B cell (primary cell): Measurements from ENCODE around the gene CHST10. TPM values are rescaled to one million over a fixed set of nuclear protein-coding genes. Genes with fewer than 3 reads are reported as not detected.

Source experiments
- ATAC-seq: fragments of 200-7000 bp; cut with Tn5 transposase; one replicate; pipeline ENCODE4 v1.10.0; 2021; ENCODE audit warnings: low read depth, mild to moderate bottlenecking, moderate number of reproducible peaks, moderate library complexity
- CTCF ChIA-PET: fragments of 350-600 bp; sonication (Branson Sonifier 250); formaldehyde crosslinking; loops from one replicate; lab custom pipeline; 2021; ENCODE audit warnings: antibody characterized with exemption, inconsistent platforms; lab: Charles Lee
- POLR2A ChIA-PET: fragments of 350-600 bp; sonication (Branson Sonifier 250); formaldehyde crosslinking; loops from one replicate; lab custom pipeline; 2021; ENCODE audit warnings: antibody characterized with exemption; lab: Charles Lee
- DNase-seq: peaks from one replicate; pipeline ENCODE4 v3.0.0; 2013
- H2AFZ ChIP-seq: 2 replicates; pipeline ENCODE4 v1.6.1; 2012; ENCODE audit warnings: mild to moderate bottlenecking, low read depth, low read length; ENCODE audit not compliant: insufficient read depth, poor library complexity, severe bottlenecking
- H3K27ac ChIP-seq, 2 donors: 1 replicate in 1 of 2; 2 replicates in 1 of 2; pipeline ENCODE4 v1.5.1; 2012 to 2013; ENCODE audit warnings: low read length in 2 of 2, mild to moderate bottlenecking in 2 of 2, moderate library complexity in 1 of 2
- H3K27me3 ChIP-seq, 4 experiments: fragments of 200-600 bp in 1 of 4; sonication (generic) in 1 of 4; replicated peaks in 1 of 4; 1 replicate in 2 of 4; 2 replicates in 2 of 4; pipeline versions ENCODE4 v1.6.1 to v1.7.0; 2013 to 2016; ENCODE audit warnings: low read length in 3 of 4, mild to moderate bottlenecking in 2 of 4, mixed read lengths in 1 of 4, moderate library complexity in 1 of 4; ENCODE audit not compliant: insufficient read depth in 4 of 4, control insufficient read depth in 3 of 4; ENCODE audit errors: control extremely low read depth in 1 of 4
- H3K36me3 ChIP-seq, 2 experiments: replicated peaks in 1 of 2; 1 replicate in 1 of 2; 2 replicates in 1 of 2; pipeline versions ENCODE4 v1.6.1 to v1.7.1; 2013; ENCODE audit warnings: low read length in 1 of 2; ENCODE audit not compliant: insufficient read depth in 2 of 2, control insufficient read depth in 1 of 2; ENCODE audit errors: control extremely low read depth in 1 of 2, extremely low read depth in 1 of 2
- H3K4me1 ChIP-seq, 2 donors: fragments of 200-600 bp in 1 of 2; sonication (generic) in 1 of 2; 1 replicate in 1 of 2; 2 replicates in 1 of 2; pipeline versions ENCODE4 v1.5.1 to v1.6.1; 2013 to 2017; ENCODE audit warnings: low read length in 2 of 2; ENCODE audit not compliant: control insufficient read depth in 2 of 2, insufficient read depth in 2 of 2
- H3K4me2 ChIP-seq: replicated peaks from 2 replicates; pipeline ENCODE3; 2012; ENCODE audit warnings: mild to moderate bottlenecking, low read depth, low read length; ENCODE audit not compliant: poor library complexity, severe bottlenecking
- H3K4me3 ChIP-seq, 5 experiments: fragments of 200-600 bp in 1 of 5; sonication (generic) in 1 of 5; 1 replicate in 3 of 5; 2 replicates in 2 of 5; pipeline versions ENCODE4 v1.5.1 to v1.7.0; 2011 to 2016; ENCODE audit warnings: low read length in 4 of 5, mild to moderate bottlenecking in 4 of 5, low read depth in 2 of 5, control low read depth in 1 of 5, moderate library complexity in 1 of 5; ENCODE audit not compliant: insufficient read depth in 1 of 5; ENCODE audit errors: control extremely low read depth in 1 of 5, extremely low read depth in 1 of 5
- H3K79me2 ChIP-seq: fragments of 200-600 bp; sonication (generic); one replicate; pipeline ENCODE4 v1.6.0; 2016; ENCODE audit warnings: low read length; ENCODE audit not compliant: control insufficient read depth, insufficient read depth
- H3K9ac ChIP-seq: fragments of 200-600 bp; sonication (generic); 2 replicates; pipeline ENCODE4 v1.6.1; 2017; ENCODE audit warnings: mild to moderate bottlenecking, low read length, moderate library complexity
- H3K9me3 ChIP-seq, 3 donors: one replicate each; pipeline versions ENCODE4 v1.6.1 to v1.7.1; 2013; ENCODE audit warnings: low read length in 2 of 3; ENCODE audit not compliant: control insufficient read depth in 2 of 3, insufficient read depth in 1 of 3; ENCODE audit errors: control extremely low read depth in 1 of 3
- H4K20me1 ChIP-seq: 2 replicates; pipeline ENCODE4 v1.6.0; 2012; ENCODE audit warnings: mild to moderate bottlenecking, low read length; ENCODE audit not compliant: insufficient read depth, control insufficient read depth, poor library complexity, severe bottlenecking
- H3K27ac Mint-ChIP-seq: one replicate; pipeline ENCODE4 v1.8.0; 2021; ENCODE audit warnings: mixed read lengths
- H3K27me3 Mint-ChIP-seq: one replicate; pipeline ENCODE4 v1.8.0; 2021; ENCODE audit warnings: mixed read lengths
- H3K4me1 Mint-ChIP-seq: one replicate; pipeline ENCODE4 v1.8.0; 2021; ENCODE audit warnings: mixed read lengths
- H3K4me3 Mint-ChIP-seq: one replicate; pipeline ENCODE4 v1.8.0; 2021; ENCODE audit warnings: mixed read lengths
- H3K9me3 Mint-ChIP-seq: one replicate; pipeline ENCODE4 v1.8.0; 2022; ENCODE audit warnings: mixed read lengths; ENCODE audit not compliant: insufficient read depth
- EZH2 ChIP-seq: IDR thresholded peaks from 2 replicates; pipeline ENCODE4 v1.6.1; 2012; ENCODE audit warnings: borderline replicate concordance, low read depth, mild to moderate bottlenecking, moderate library complexity, low read length; ENCODE audit not compliant: insufficient read depth, poor library complexity, severe bottlenecking
- WGBS: methylation state at CpG from one replicate; pipeline ENCODE4 v1.1.5; 2013; ENCODE audit warnings: missing lambda C conversion rate; ENCODE audit not compliant: insufficient coverage; 5-methylcytosine and 5-hydroxymethylcytosine counted together
- intact Hi-C: fragments of 100-400 bp; cut with micrococcal nuclease; formaldehyde crosslinking; loops from one replicate; pipeline ENCODE4 v1.10.0; 2022
- polyA plus RNA-seq: library from polyadenylated mRNA; depleted of rRNA; stranded (reverse); fragments of >200 nt; gene quantifications from 2 replicates; pipeline ENCODE4 v1.2.3, GENCODE V29; 2012
- total RNA-seq, 2 donors: library from RNA; stranded (reverse); fragments of 120-200 nt in 1 of 2; gene quantifications; 1 replicate in 1 of 2; 2 replicates in 1 of 2; pipeline versions ENCODE4 v1.2.3 to v1.2.4, GENCODE V29; 2013 to 2022
- TF ChIP-seq, protein P1 (sequence below): fragments of 200-600 bp; IDR thresholded peaks from one replicate; pipeline ENCODE4 v1.8.0; 2022; ENCODE audit warnings: antibody characterized with exemption, mild to moderate bottlenecking

CHST10 gene
- total and polyA plus RNA-seq, 2 donors (not counting 1 experiment from before 2014, with no cell fraction given), result 5.2 to 9.9 TPM

DNA sequence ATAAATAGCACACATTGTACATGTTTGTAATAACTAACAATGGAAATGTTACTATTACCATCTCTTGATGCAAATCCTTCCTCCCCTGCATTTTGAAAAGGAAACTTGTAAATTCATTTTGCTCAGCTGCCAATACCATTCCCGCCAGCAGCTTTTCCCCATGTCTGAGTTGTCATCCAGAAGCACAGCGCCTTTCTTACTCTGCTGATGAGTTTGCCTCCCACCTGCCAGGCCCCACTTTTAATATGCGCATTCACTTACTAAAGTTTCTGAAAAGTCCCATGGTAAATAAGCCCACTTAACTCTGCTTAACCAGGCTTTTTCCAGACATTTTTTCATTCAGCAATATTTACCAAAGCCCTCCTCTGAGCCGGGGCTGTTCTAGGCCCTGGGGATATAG lies 3.9 kb downstream of the CHST10 start:
- ChIA-PET CTCF (no interaction called here), POLR2A (no interaction called here)
- H3K27ac Mint-ChIP-seq, result no peak overlapping the region
- no peak overlapping the region for H3K4me3 ChIP-seq
- peaks cover 0 to 5% of the 10 kb centered on the region in 2 experiments for H3K36me3 ChIP-seq
- intact Hi-C loops, result no loop called here
- H3K4me3 Mint-ChIP-seq, result no peak overlapping the region
- no peaks in the 10 kb centered on the region for H3K9me3 Mint-ChIP-seq
- 89% methylated on average over 3 of the region's 4 CpGs for WGBS
- no peaks in the 10 kb centered on the region for H3K27me3 ChIP-seq
- no peak overlapping the region for H3K9ac ChIP-seq
- H3K9me3 ChIP-seq, result no peaks in the 10 kb centered on the region
- H4K20me1 ChIP-seq, result no peaks in the 10 kb centered on the region
- no peak for ATAC-seq
- H2AFZ ChIP-seq, result no peak overlapping the region
- no peaks in the 10 kb centered on the region for H3K27me3 Mint-ChIP-seq
- H3K27ac ChIP-seq, result no peak overlapping the region
- H3K4me2 ChIP-seq, result no peak overlapping the region
- H3K4me1 ChIP-seq, result peaks cover 11 to 14% of the 10 kb centered on the region in 2 donors
- no peak for DNase-seq
- no peaks in the 10 kb centered on the region for H3K79me2 ChIP-seq
- TF ChIP-seq EZH2, result no peak
- TF ChIP-seq, protein P1, sequence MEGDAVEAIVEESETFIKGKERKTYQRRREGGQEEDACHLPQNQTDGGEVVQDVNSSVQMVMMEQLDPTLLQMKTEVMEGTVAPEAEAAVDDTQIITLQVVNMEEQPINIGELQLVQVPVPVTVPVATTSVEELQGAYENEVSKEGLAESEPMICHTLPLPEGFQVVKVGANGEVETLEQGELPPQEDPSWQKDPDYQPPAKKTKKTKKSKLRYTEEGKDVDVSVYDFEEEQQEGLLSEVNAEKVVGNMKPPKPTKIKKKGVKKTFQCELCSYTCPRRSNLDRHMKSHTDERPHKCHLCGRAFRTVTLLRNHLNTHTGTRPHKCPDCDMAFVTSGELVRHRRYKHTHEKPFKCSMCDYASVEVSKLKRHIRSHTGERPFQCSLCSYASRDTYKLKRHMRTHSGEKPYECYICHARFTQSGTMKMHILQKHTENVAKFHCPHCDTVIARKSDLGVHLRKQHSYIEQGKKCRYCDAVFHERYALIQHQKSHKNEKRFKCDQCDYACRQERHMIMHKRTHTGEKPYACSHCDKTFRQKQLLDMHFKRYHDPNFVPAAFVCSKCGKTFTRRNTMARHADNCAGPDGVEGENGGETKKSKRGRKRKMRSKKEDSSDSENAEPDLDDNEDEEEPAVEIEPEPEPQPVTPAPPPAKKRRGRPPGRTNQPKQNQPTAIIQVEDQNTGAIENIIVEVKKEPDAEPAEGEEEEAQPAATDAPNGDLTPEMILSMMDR, result no peak
- peaks cover 22% of the 10 kb centered on the region for H3K4me1 Mint-ChIP-seq

DNA sequence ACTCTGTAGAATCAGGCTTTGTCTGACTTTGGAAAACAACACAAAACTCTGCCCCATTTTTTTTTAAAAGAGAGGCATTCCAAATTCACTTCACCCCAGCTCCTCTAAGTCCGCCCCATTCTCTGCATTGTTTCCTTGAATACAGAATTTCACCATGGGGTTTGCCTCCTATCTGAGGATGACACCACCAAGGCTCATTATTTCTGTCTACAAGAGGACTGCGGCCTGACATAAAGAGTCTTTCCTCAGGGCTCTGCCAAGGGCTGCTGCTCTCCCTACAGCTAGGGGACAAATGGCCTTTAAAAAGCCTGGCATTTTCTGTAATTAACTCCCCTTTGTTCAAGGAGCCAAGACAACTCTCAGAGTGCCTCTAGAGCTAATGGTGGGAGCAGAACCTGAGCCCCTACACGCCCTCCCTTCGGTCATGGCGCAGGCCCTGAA lies 4.6 kb downstream of the CHST10 start:
- ChIA-PET CTCF (interaction anchor here (1.0 kb wide), 1 partner anchor 171 kb away, joined by 3 read pairs; no protein-coding TSS in a partner anchor), POLR2A (no interaction called here)
- H3K27me3 Mint-ChIP-seq, result no peaks in the 10 kb centered on the region
- Histone ChIP-seq H3K9ac (no peak overlapping the region), H3K4me1 (peaks cover 10 to 12% of the 10 kb centered on the region in 2 donors), H3K9me3 (no peaks in the 10 kb centered on the region), H3K27ac (no peak overlapping the region), H2AFZ (no peak overlapping the region), H3K36me3 (peaks cover 0 to 5% of the 10 kb centered on the region in 2 experiments), H3K27me3 (no peaks in the 10 kb centered on the region), H3K4me2 (no peak overlapping the region), H3K4me3 (no peak overlapping the region), H4K20me1 (no peaks in the 10 kb centered on the region), H3K79me2 (no peaks in the 10 kb centered on the region)
- 99% methylated on average over 5 of the region's 5 CpGs for WGBS
- H3K4me1 Mint-ChIP-seq, result peaks cover 19% of the 10 kb centered on the region
- H3K4me3 Mint-ChIP-seq, result no peak overlapping the region
- intact Hi-C loops, result no loop called here
- no peaks in the 10 kb centered on the region for H3K9me3 Mint-ChIP-seq
- TF ChIP-seq EZH2, result no peak
- TF ChIP-seq, protein P1, result no peak
- no peak for DNase-seq
- ATAC-seq, result no peak
- no peak overlapping the region for H3K27ac Mint-ChIP-seq
